ENCODE data around the gene INTS1. TPM values are rescaled to one million over a fixed set of nuclear protein-coding genes. Genes with fewer than 3 reads are reported as not detected.

Gene INTS1
- total RNA-seq, 2 experiments from 2014 or later = 91.0 to 91.5 TPM

- Histone ChIP-seq H3K9me3 (ENCODE audit: control insufficient read depth in 1 of 2, insufficient read depth in 1 of 2, low read length in 2 of 2) (no peaks in the 10 kb centered on the region), H3K27ac (ENCODE audit: low read depth in 1 of 2, low read length in 2 of 2) (no peak overlapping the region), H3K4me3 (ENCODE audit: low read length) (no peak overlapping the region), H3K27me3 (ENCODE audit: control insufficient read depth in 1 of 2, insufficient read depth in 2 of 2, low read length in 2 of 2) (no peaks in the 10 kb centered on the region), H3K4me1 (ENCODE audit: insufficient read depth, low read length) (peaks cover 46% of the 10 kb centered on the region), H3K36me3 (ENCODE audit: insufficient read depth, low read length) (no peaks in the 10 kb centered on the region)
- Mint-ChIP-seq H3K4me3 (no peak overlapping the region), H3K9me3 (no peaks in the 10 kb centered on the region), H3K4me1 (ENCODE audit: low read depth) (peaks cover 37% of the 10 kb centered on the region), H3K27ac (peak overlapping the region; percentile 75), H3K36me3 (ENCODE audit: low read depth) (peaks cover 4% of the 10 kb centered on the region), H3K27me3 (peaks cover 3% of the 10 kb centered on the region)
- DNase-seq (peak in 1 of 14 experiments; percentile 2), ATAC-seq (ENCODE audit: poor library complexity) (no peak)
- ChIA-PET POLR2A (no interaction called here), CTCF (no interaction called here)
- TF ChIP-seq, protein P1, sequence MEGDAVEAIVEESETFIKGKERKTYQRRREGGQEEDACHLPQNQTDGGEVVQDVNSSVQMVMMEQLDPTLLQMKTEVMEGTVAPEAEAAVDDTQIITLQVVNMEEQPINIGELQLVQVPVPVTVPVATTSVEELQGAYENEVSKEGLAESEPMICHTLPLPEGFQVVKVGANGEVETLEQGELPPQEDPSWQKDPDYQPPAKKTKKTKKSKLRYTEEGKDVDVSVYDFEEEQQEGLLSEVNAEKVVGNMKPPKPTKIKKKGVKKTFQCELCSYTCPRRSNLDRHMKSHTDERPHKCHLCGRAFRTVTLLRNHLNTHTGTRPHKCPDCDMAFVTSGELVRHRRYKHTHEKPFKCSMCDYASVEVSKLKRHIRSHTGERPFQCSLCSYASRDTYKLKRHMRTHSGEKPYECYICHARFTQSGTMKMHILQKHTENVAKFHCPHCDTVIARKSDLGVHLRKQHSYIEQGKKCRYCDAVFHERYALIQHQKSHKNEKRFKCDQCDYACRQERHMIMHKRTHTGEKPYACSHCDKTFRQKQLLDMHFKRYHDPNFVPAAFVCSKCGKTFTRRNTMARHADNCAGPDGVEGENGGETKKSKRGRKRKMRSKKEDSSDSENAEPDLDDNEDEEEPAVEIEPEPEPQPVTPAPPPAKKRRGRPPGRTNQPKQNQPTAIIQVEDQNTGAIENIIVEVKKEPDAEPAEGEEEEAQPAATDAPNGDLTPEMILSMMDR (IDR thresholded peaks at IDR 0.05) = no peak
- intact Hi-C loops (cut with DNase I, micrococcal nuclease) = loop anchor here in 1 of 2 experiments (2.0 kb wide), 1 partner anchor 17 kb away; no protein-coding TSS in a partner anchor
Observed at GRCh38 chr7:1511444-1512422, 7.5 kb upstream of the INTS1 start.

DNA sequence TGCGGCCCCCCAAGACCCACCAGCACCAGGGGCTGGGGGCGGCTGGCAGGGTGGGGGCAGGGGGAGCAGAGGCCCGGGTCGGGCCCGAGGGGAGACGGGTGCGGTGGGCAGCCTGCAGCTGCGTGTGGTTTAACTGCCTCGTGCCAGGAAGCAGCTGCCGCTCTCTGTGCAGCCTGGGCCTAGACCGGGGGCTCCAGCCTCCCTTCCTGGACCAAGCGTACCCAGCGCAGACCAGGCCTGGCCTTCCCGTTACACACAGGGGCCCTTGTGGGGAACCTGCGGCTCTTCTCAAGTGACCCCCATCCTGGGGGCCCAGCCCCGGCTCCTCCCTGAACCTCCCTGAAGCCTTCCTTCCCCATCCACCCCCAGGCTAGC is 6.6 kb upstream of the INTS1 start:
- DNase-seq (peak in 1 of 14 experiments; percentile 3), ATAC-seq (ENCODE audit: poor library complexity) (no peak)
- H3K36me3 Mint-ChIP-seq (ENCODE audit: low read depth) = peaks cover 5% of the 10 kb centered on the region
- Histone ChIP-seq H3K27me3 (ENCODE audit: control insufficient read depth in 1 of 2, insufficient read depth in 2 of 2, low read length in 2 of 2) (no peaks in the 10 kb centered on the region), H3K36me3 (ENCODE audit: insufficient read depth, low read length) (no peaks in the 10 kb centered on the region), H3K27ac (ENCODE audit: low read depth in 1 of 2, low read length in 2 of 2) (no peak overlapping the region), H3K4me3 (ENCODE audit: low read length) (no peak overlapping the region), H3K4me1 (ENCODE audit: insufficient read depth, low read length) (peaks cover 54% of the 10 kb centered on the region), H3K9me3 (ENCODE audit: control insufficient read depth in 1 of 2, insufficient read depth in 1 of 2, low read length in 2 of 2) (no peaks in the 10 kb centered on the region)
- ChIA-PET POLR2A (no interaction called here), CTCF (no interaction called here)
- peaks cover 44% of the 10 kb centered on the region for H3K4me1 Mint-ChIP-seq (ENCODE audit: low read depth)
- no peak overlapping the region for H3K27ac Mint-ChIP-seq
- H3K4me3 Mint-ChIP-seq = no peak overlapping the region
- H3K27me3 Mint-ChIP-seq = peaks cover 4% of the 10 kb centered on the region
- H3K9me3 Mint-ChIP-seq = no peaks in the 10 kb centered on the region
- TF ChIP-seq, protein P1 (IDR thresholded peaks at IDR 0.05) = no peak
- intact Hi-C loops (cut with DNase I, micrococcal nuclease) = no loop called here

DNA sequence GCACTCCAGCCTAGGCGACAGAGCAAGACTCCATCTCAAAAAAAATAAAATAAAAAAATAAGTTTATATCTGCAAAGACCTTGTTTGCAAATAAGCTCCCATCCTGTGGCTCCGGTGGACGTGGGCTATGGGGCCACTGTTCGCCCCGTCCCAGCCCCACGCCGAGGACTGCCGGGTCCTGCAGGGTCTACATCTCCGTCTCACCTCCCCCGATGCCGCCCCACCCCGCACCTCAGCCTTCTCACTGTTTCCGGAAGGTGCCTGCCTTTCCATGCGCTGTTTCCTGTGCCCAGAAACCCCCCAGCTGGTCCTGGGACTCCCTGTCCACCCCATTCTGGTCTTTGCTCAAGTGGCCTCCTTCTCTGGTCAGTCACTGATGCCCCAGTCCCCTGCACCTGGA is 5.0 kb upstream of the INTS1 start:
- peaks cover 46% of the 10 kb centered on the region for H3K4me1 Mint-ChIP-seq (ENCODE audit: low read depth)
- H3K36me3 ChIP-seq (ENCODE audit: insufficient read depth, low read length) = no peaks in the 10 kb centered on the region
- no peak for ATAC-seq (ENCODE audit: poor library complexity)
- no peaks in the 10 kb centered on the region for H3K9me3 ChIP-seq (ENCODE audit: control insufficient read depth in 1 of 2, insufficient read depth in 1 of 2, low read length in 2 of 2)
- intact Hi-C loops (cut with DNase I, micrococcal nuclease) = loop anchor here (5.0 to 10.0 kb wide), 2 partner anchors 38 to 736 kb away; partner anchors contain the start of genes MRM2 (in 1 of the 2) and NUDT1 (in 1 of the 2)
- no peaks in the 10 kb centered on the region for H3K27me3 ChIP-seq (ENCODE audit: control insufficient read depth in 1 of 2, insufficient read depth in 2 of 2, low read length in 2 of 2)
- H3K4me1 ChIP-seq (ENCODE audit: insufficient read depth, low read length) = peaks cover 65% of the 10 kb centered on the region
- TF ChIP-seq, protein P1 (IDR thresholded peaks at IDR 0.05) = no peak
- CTCF ChIA-PET = no interaction called here
- no peak for DNase-seq
- H3K4me3 Mint-ChIP-seq = no peak overlapping the region
- H3K36me3 Mint-ChIP-seq (ENCODE audit: low read depth) = peaks cover 5% of the 10 kb centered on the region
- no peak overlapping the region for H3K4me3 ChIP-seq (ENCODE audit: low read length)
- H3K27ac Mint-ChIP-seq = no peak overlapping the region
- peaks cover 4% of the 10 kb centered on the region for H3K27me3 Mint-ChIP-seq
- no peak overlapping the region for H3K27ac ChIP-seq (ENCODE audit: low read depth in 1 of 2, low read length in 2 of 2)
- no peaks in the 10 kb centered on the region for H3K9me3 Mint-ChIP-seq
- POLR2A ChIA-PET = interaction anchor here (0.5 kb wide), 1 partner anchor 1691 kb away, joined by 3 read pairs; no protein-coding TSS in a partner anchor
